GM18502 (cell line): Measurements from ENCODE around the gene BABAM2.

Source experiments
- ATAC-seq: cut with Tn5 transposase; IDR thresholded peaks from one replicate; pipeline ENCODE4 v1.9.1; 2021; ENCODE audit warnings: mild to moderate bottlenecking; ENCODE audit not compliant: unreplicated experiment, poor library complexity

The BABAM2 gene

DNA sequence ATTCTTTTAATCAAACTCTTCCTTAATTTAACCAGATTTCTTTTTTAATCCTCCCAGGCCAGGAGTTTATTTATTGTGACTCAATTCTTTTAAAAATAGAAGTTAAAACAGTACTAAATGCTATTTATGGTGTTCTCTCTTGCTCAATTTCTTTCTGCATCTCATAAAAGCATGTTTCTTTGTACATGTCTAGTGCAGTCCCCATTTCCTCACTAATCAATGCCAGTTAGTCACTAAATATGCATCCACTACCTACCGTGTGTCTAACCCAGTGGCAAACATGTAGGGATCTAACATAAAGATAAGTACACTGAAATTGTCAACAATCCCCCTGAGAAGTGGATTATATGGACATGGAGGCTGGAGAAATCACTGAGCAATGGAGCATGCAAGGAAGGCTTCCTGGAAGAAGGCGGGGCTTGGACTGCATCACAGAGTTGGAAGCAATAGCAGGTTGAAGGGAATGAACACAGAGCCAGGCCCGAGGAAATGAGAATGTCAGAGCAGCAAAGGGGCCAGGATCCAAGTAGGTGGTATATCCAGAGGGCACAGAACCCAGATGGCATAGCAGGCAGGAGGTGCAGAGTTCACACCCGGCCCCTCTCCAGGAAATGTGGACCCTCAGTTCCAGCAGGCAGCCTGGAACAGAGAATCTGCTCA, 396.9 kb downstream of the BABAM2 start:
- ATAC-seq: no peak

DNA sequence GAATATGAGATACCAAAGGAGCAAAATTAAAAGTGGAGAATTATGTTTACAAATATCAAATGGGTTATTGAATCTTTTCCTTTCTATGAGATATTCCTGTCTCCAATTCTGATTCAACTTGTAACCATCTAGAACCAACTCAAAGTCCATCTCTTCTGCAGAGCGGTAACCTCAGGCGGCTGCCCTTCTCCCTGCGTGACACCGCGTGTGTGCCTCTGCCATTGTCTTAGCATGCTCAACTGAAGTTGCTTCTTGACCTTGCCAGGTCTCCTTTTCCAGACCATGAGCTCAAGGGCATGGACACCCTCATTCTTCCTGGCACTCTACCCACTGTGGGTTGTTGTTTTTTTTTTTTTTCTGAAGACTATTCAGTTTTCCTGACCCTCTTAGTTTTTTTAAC, 398.1 kb downstream of the BABAM2 start:
- no peak for ATAC-seq

DNA sequence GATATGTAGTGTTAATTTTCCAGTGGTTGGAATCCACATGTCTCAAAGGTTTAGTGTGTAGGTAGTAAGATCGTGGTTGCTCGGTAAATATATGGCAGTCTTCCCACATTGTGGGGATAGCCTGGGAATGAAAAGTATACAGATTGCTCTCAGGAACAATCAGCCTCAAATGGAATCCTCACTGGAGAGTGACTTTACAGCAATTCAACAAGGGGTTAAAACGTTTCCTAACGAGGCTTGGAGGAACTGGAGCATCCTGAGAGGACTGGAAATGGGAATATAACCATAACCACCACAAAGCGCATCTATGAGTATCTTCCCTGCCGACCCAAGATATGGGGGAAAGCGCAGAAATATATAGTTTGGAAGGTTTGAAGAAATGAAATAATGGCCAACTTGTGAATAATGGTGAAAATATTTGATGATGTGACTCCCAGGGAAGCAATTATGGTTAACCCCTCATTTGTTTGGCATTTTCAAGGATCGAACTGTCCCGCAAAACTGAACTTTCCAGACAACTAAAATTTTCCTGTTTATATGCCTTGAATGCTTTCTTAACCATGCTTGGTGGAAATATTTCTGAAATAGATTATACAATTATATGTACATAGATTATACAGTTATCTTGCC, 401.4 kb downstream of the BABAM2 start:
- no peak for ATAC-seq

DNA sequence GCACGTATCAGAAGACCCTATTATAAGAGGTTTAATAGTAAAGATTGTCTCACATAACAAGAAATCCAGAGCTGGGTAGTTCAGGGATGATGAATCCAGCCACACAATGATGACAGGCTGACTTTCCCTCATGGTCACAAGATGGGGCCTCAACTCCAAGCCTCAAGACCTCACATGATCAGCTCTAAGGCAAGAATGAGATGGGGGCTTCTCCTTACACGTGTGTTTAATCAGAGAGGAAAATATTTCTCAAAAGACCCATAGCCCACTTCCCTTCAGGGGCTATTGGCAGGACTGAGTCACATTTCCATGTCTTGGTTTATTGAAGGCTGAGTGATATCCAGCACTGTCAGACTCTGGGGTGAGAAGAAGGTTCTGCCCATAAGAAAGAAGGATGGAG, 402.0 kb downstream of the BABAM2 start:
- no peak for ATAC-seq

DNA sequence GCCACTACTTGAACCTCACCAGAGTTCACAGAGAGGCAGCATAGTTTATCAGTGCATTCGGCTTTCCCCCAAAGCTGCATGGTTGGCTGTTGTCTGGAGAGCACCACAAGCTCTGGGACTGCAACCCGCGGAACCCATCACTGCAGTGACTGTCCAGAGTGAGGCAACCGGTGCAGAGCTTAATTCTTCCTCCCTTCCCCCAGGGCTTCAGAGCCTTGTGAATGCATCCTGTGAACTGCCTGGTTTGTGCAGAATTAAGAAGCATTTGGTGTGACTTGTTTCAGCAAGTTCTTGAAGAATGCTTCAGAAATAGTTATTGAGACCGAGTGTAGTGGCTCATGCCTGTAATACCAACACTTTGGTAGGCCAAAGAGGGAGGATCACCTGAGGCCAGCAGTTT, 402.9 kb downstream of the BABAM2 start:
- no peak for ATAC-seq

DNA sequence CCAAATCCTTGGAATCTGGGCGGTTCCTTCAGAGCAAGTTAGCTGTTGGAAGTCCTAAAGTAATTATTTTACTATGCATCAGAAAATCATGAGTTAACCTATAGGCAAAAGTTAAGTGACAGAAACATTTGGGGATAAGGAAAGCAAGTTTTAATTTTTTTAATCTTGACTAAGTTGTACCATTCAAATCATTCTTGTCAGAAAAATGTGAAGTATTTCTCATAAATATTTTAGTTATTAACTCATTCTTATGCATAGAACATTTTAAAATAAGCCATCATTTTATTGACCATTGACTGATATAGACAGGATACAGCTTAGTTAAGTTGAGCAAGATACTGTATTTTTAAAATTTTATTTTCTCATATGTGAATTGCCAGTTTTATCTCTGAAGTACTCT, 403.9 kb downstream of the BABAM2 start:
- ATAC-seq: no peak

DNA sequence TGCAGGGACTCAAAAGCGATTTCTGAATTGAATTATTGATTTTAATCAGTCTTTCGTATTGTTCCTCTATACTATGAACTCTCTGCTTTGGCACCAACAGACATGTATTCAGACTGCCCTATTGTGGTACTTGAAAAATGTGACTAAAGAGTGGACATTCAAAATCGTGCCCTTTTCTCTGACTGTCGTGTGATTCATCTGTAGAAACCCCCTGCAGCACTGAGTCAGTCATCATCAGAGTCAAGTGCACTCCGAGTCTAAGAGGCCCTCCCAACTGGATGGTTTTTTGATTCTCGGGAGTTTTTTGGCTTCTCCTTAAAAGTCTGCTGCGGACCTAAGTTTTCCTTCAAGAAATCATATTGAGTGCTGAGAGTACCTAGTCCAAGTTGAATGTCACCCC, 405.7 kb downstream of the BABAM2 start:
- ATAC-seq: no peak

DNA sequence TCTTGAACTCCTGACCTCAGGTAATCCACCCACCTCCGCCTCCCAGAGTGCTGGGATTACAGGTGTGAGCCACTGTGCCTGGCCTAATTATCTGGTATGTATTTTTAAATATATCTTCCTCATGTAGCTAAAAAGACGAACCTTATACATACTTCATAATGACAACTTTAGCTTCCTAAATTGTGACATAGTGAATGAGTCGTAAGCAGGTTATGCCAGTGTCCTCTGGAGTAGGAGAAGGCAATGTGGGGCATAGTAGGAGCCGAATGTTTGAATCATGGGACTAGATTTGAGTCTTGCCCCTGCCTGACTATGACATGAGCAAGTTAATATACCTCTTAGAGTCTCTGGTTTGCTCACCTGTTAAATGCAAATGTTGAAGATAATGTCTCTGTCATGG, 406.4 kb downstream of the BABAM2 start:
- no peak for ATAC-seq

DNA sequence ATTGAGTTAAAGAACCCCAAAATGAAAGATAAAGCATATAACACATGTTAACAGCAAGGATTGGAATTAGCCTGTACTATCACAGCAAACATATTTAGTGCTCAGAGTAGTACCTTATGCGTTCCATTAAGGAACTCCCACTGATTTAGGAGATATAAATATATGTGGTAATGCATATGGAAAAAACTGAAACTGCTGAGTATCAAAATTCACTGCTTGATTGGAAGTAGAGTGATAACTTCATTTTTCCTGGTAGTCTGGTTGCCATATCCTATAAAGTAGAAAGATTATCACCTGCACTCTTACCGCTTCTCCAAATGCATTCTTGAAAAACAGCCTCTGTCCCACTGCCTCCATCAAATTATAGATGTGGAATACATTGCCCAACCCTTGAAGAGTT, 407.0 kb downstream of the BABAM2 start:
- ATAC-seq: no peak

DNA sequence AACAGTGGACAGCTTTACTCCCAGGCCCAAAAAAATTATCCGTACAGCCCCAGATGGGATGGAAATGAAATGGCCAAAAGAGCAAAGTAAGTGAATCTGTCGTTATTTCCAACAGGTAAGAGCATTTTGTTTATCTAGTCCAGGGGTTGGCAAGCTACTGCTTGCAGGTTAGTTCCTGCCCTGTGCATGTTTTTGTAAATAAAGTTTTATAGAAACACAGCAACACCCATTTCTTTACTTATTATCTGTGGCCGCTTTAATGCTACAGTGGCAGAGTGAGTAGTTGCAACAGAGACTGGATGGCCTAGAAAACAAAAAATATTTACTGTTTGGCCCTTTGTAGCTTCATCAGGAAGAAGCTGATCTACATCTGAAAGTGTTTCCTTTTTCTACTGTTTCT, 407.9 kb downstream of the BABAM2 start:
- no peak for ATAC-seq

DNA sequence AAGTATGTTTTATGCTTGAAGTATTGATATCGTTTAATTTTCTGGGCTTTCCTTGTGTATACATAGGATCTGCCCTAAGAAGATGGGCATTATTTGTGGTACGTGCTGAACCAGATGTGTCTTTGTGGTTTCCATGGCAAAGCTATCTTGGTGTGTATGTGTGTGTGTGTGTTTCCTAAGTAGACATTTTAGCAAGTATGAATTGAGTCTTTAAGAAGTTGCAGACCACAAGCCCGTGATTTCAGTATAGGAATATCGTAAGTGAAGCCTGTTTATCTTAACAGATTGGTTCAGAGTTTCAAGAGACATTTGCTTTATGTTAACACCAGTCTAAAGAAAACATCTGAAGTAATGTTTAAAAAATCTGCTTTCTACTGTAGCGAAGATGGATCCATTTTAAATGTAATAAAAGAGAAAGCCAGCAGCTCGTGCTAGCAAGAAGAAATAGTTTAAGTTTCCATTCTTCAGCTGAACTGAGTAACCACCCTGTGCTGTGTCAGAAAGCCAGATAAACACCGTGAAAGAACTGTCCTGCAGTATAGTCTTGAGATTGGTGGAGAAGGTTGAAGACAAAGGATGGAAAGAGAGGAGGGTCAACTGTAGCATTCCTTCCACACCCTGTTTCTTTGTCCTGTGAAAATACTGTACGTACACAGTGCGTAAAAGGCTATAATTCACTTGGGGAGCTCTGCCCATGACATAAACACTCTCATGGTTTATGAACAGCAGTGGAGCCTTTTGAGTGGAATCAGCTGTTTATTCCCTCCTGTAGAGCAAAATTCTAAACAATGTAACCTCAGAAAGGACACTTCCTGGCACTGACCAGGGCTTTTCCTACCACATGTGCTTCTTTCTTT, 410.2 kb downstream of the BABAM2 start:
- no peak for ATAC-seq

DNA sequence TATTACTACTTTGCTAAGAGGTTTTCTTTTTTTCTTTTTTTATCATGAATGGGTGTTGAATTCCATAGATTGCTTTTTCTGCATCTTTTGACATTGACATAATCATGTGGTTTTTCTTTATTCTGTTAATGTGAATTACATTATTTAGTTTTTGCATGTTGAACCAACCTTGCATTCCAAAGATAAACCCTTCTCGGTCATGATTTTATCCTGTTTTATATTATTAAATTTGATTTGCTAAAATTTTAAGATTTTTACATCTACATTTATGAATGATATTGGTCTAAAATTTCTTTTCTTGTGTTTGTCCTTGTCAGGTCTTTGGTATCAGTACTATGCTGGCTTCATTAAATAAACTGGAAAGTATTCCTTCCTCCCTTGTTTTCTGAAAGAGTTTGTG, 414.7 kb downstream of the BABAM2 start:
- no peak for ATAC-seq

DNA sequence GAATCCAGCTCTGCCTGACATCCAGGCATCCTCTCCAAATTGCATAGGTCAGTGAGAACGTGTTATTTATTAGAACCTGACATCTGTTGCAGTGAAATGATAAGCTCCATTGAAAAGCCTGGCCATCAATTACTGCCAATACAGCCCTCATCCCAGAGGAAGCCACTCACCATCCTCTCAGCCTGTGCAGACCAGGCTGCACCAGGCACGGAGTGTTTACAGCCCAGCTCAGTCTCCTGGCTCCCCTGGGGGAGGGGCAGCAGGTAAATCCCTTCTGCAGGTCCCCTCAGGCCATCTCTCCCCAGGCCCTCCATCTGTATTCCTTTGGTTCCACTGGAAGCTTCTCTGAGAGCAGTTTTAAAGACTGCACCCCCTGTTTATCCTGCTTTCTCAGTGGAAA, 419.6 kb downstream of the BABAM2 start:
- ATAC-seq: no peak

DNA sequence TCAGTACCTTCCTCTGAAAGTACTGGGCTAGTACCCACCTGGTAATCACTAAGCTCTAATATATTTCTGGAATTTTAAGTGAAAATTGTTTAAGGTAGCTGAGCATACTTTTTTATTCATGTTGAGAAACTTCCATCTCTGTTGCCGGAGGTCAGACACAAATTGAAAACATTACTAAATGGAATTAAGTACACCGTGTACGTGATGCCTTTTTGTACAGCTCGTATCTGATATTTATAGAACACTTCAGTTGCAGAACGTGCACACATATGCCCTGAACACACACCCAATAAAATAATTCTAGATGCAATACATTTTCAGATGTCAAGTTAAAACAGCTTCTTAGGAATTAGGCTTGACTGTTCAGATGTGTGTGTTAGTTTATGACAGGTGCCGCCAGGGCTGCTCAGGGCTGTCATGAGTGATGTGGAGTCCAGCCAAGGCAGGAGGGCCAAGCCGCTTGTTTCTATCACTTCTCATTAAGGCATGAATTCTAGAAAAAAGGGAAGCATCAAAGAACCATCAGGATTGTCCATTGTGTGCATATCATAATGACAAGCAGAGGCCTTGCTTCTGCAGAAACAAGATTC, 421.2 kb downstream of the BABAM2 start:
- ATAC-seq: no peak

DNA sequence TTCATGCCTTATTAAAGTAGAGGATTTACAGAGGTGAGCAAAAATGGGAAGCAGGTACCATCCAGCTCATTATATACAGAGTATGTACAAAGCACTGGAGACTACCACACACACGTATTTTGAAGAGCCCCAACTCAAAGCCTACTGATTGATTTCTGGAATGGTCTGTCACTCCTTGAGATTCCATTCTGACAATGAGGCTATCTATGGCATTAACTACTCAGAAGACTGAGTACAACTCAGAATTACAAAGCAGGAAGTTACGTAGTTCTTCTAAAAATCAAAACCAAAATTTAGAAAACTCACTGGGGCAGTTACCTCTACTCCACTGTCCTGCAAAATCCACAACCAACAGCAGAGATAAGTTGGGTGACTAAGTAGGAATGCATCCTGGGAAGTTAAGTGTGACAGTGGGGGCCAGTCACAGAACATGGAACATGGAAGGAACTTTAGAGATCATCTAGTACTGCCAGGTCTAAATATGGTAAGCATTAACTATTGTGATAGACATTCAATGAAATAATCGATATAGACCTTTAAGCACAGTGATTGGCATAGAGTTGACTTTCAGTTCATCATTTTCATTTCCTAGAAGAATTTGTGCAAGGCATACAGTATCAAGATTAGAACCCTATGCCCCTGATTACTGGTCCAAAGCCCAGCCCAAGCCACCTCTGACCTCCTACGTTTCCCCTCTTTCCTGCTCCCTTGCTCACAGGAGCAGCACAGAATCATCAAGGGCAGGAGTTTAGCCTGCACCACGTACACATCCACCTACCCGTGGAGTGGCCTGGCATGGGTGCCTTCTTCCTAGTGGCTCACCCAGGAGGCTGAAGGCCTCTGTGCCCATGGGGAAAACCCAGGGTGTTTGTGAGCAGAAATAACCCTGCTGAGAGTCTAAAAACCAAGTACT, 422.0 kb downstream of the BABAM2 start:
- ATAC-seq: no peak

DNA sequence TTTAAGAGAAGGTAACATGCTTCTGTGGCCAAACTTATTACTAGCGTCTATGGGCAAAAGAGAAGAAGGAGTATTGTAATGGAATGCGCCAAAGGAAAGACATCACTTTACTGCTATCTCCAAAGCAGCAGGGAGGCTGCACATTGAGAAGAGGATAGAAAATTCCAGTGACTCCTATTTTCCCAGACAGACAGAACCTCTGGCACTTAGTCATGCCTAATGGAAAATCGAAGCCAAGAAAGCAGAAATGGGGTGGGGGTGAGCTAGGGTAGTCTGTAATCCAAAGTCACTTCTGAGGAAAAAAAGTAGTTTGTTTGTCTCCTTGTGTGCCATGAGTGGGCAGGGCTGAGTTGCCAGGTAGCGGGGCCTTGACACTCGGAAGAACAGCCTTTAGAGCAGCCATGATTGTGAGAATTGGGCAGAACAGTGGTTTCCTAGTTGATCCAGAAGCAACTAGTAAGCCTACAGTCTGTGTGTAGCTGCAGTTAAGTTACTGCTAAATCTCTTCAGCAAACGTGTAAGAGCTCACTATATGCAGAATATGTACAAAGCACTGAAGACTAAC, 422.8 kb downstream of the BABAM2 start:
- ATAC-seq: no peak

DNA sequence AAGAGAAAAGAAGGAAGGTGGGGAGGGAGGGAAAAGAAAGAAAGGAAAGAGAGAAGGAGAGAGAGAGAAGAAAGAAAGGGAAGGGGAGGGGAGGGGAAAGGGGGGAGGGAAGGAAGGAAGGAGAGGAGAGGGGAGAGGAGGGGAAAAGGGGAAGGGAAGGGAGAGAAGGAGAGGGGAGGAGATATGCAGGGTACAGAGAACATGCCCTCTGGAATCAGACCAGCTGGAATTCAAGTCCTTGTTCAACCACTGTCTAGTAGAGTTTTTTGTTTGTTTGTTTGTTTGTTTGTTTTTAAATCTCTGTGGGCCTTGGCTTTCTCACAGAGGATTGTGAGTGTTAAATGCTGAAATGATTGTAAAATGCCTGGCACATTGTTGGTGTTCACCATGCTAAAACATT, 424.4 kb downstream of the BABAM2 start:
- ATAC-seq: no peak

DNA sequence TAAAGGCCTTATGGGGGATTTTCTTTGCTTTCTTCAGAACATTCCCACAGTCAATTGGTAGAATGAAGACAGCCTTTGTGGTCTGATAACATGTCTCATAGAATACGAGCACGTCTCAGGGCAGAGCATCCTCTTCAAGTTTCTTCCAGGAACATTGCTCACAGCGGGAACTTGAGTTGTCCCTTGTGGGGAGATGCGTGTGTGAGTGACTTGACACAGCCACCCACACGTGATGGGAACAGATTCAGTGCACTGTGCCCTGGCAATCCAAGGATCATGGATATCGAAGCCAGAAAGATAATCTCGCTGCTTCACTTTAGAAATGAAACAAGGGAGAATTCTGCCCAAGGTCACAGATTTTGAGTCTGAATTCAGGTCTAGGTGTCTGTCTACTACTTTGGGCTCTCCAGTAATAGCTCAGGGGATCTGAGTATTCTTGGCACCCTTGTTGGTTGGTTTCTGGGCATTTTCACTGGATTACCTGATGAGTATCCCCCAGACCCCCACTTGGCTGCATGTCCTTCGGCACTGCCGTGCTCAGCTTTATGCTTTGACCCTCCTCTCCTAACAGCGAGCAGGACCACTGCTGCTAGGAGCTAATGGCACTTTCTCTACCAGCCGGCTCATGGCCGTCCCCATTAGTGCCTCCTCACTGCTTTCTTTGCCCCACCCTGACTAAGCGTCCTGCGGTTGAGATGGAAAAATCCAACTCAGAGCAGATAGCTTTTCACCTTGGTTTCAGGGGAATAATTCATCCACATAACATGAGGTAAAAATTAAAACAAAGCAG, 426.2 kb downstream of the BABAM2 start:
- ATAC-seq: no peak

DNA sequence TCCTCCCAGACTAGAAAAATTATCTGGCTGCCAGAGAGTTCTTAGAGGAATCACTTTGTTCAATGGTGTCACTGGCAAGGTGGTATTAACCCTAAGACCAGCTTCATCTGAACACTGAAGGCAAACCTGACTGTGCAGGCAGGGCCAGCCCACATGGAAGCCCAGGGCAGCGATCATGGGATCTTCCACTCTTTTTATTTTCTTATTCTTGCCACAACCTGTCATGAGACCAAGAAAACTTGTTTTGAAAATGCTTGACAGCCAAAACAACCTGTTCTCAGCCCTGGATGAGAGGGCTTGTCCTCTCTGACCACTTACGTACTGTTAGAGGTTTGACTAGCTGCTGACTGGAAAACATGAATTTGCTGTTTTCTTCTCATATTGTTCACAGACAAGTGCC, 426.9 kb downstream of the BABAM2 start:
- ATAC-seq: no peak
